ENCODE data around the gene MUCL1. TPM values are rescaled to one million over a fixed set of nuclear protein-coding genes. Genes with fewer than 3 reads are reported as not detected.

MUCL1 gene
- total RNA-seq, 1 experiment from 2014 or later = not detected

DNA sequence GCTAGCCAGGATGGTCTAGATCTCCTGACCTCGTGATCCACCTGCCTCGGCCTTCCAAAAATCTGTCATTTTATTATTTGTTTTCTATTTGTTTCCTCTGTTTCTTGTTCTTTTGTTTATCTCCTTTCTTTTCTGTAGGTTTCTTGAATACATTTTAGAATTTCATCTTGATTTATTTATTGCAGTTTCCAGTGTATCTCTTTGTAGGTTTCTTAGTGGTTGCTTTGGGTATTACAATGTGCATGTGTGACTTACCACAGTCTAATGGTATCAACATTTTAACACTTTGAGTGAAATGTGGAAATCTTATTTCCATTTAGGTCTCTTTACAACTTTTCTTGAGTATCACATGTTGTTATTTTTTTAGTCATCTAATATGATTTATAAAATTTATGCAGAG lies 29.9 kb upstream of the MUCL1 start:
- Mint-ChIP-seq H3K4me3 (no peak overlapping the region), H3K27me3 (ENCODE audit: low read depth) (no peaks in the 10 kb centered on the region; the same call in 1 of the 2 replicates), H3K36me3 (ENCODE audit: insufficient read depth in 1 of 3, low read depth in 3 of 3) (peaks cover 0 to 14% (median 6%) of the 10 kb centered on the region in 3 experiments; a peak in 6 of 7 replicates), H3K4me1 (no peaks in the 10 kb centered on the region), H3K27ac (no peak overlapping the region), H3K9me3 (peaks cover 15 to 26% of the 10 kb centered on the region in 2 experiments)
- TF ChIP-seq CTCF (conservative IDR thresholded peaks at IDR 0.05) = peak; percentile 58
- H2BK120ac ChIP-seq (ENCODE audit: low read depth, low read length, poor library complexity, severe bottlenecking) = no peak overlapping the region
- no peaks in the 10 kb centered on the region for H3K79me1 ChIP-seq (ENCODE audit: insufficient read depth, low read depth, low read length, poor library complexity, severe bottlenecking)
- no peak overlapping the region for H3K14ac ChIP-seq (ENCODE audit: insufficient read depth, low read length)
- H4K5ac ChIP-seq (ENCODE audit: insufficient read length, low read depth, low read length) = no peak overlapping the region
- H2BK15ac ChIP-seq (ENCODE audit: low read depth, low read length) = no peak overlapping the region
- H3K27me3 ChIP-seq (ENCODE audit: insufficient read depth, low read length) = no peaks in the 10 kb centered on the region
- H2BK12ac ChIP-seq (ENCODE audit: insufficient read length, low read depth, low read length) = no peak overlapping the region
- no peak overlapping the region for H4K91ac ChIP-seq (ENCODE audit: insufficient read length, low read depth, low read length)
- H3K9me3 ChIP-seq (ENCODE audit: control insufficient read depth, low read depth, low read length) = no peaks in the 10 kb centered on the region
- no peak overlapping the region for H3K9ac ChIP-seq (ENCODE audit: extremely low read depth, insufficient read length, low read length)
- no peak overlapping the region for H2AK5ac ChIP-seq (ENCODE audit: insufficient read length, low read length)
- no peak overlapping the region for H3K4me2 ChIP-seq (ENCODE audit: insufficient read depth, insufficient read length, low read length)
- no CpG with 5 or more reads among the region's 2 CpGs for WGBS (ENCODE audit: extremely low coverage, insufficient read length, low lambda C conversion rate)
- no peak overlapping the region for H3K4ac ChIP-seq (ENCODE audit: low read depth, low read length)
- no peak overlapping the region for H3K56ac ChIP-seq (ENCODE audit: insufficient read length, low read depth, low read length)
- no peaks in the 10 kb centered on the region for H3K79me2 ChIP-seq (ENCODE audit: insufficient read depth, low read length)
- no peak for DNase-seq
- no peak overlapping the region for H2BK20ac ChIP-seq (ENCODE audit: low read depth, low read length, poor library complexity, severe bottlenecking)
- no peak overlapping the region for H2AFZ ChIP-seq (ENCODE audit: low read length)
- no peaks in the 10 kb centered on the region for H3K23me2 ChIP-seq (ENCODE audit: insufficient read length, low read depth, low read length, poor library complexity, severe bottlenecking)
- H3K27ac ChIP-seq (ENCODE audit: insufficient read length, low read depth, low read length) = no peak overlapping the region
- no peak overlapping the region for H2BK5ac ChIP-seq (ENCODE audit: insufficient read length, low read length)
- H3T11ph ChIP-seq (ENCODE audit: low read length) = no peak overlapping the region
- H4K8ac ChIP-seq (replicated peaks; ENCODE audit: insufficient read length, low read depth, low read length) = no peak overlapping the region
- no peak overlapping the region for H3K18ac ChIP-seq (ENCODE audit: insufficient read length, low read depth, low read length)
- H3K4me1 ChIP-seq (ENCODE audit: insufficient read depth, low read length) = no peaks in the 10 kb centered on the region
- no peaks in the 10 kb centered on the region for H4K20me1 ChIP-seq (ENCODE audit: control insufficient read depth, insufficient read depth, insufficient read length)
- no peak overlapping the region for H3K23ac ChIP-seq (ENCODE audit: insufficient read length, low read depth, low read length)
